ENCODE results near the gene GRIK2. TPM values are rescaled to one million over a fixed set of nuclear protein-coding genes. Genes with fewer than 3 reads are reported as not detected.

GRIK2 gene
- total RNA-seq, 1 donor from 2014 or later, result 2.5 TPM

- no peaks in the 10 kb centered on the region for H4K20me1 ChIP-seq (ENCODE audit: insufficient read depth, low read length)
- Mint-ChIP-seq H3K27me3 (ENCODE audit: low read depth, unreplicated experiment) (no peaks in the 10 kb centered on the region), H3K27ac (ENCODE audit: unreplicated experiment) (no peak overlapping the region), H3K36me3 (ENCODE audit: low read depth, unreplicated experiment) (no peaks in the 10 kb centered on the region), H3K4me1 (ENCODE audit: low read depth, unreplicated experiment) (no peaks in the 10 kb centered on the region), H3K4me3 (ENCODE audit: unreplicated experiment) (no peak overlapping the region), H3K9me3 (ENCODE audit: unreplicated experiment) (no peaks in the 10 kb centered on the region)
- no peak overlapping the region for H3K27ac ChIP-seq (ENCODE audit: low read depth, low read length)
- TF ChIP-seq CTCF (IDR thresholded peaks at IDR 0.05; ENCODE audit: insufficient read depth, low read depth, low read length) (no peak), EZH2 (IDR thresholded peaks at IDR 0.05; ENCODE audit: insufficient read depth, low read length) (no peak)
- no peaks in the 10 kb centered on the region for H3K4me1 ChIP-seq (ENCODE audit: insufficient read depth, low read length)
- H3K4me2 ChIP-seq (ENCODE audit: low read length), result no peak overlapping the region
- no peaks in the 10 kb centered on the region for H3K36me3 ChIP-seq (ENCODE audit: insufficient read depth, low read length)
- no peaks in the 10 kb centered on the region for H3K79me2 ChIP-seq (ENCODE audit: insufficient read depth, low read length)
- H3K4me3 ChIP-seq (ENCODE audit: insufficient read depth, low read depth, low read length), result no peak overlapping the region
- no peak overlapping the region for H3K9ac ChIP-seq (ENCODE audit: low read length)
- H3K9me3 ChIP-seq (ENCODE audit: insufficient read depth, low read depth, low read length), result no peaks in the 10 kb centered on the region
- no peaks in the 10 kb centered on the region for H3K27me3 ChIP-seq (ENCODE audit: insufficient read depth, low read length)
- no peak for FAIRE-seq
- H2AFZ ChIP-seq (ENCODE audit: low read depth, low read length), result no peak overlapping the region
- no peak for DNase-seq (ENCODE audit: low read depth)
Observed at GRCh38 chr6:101434601-101435000, 41.1 kb downstream of the GRIK2 start.

- Mint-ChIP-seq H3K9me3 (ENCODE audit: unreplicated experiment) (no peaks in the 10 kb centered on the region), H3K4me1 (ENCODE audit: low read depth, unreplicated experiment) (no peaks in the 10 kb centered on the region), H3K27me3 (ENCODE audit: low read depth, unreplicated experiment) (no peaks in the 10 kb centered on the region), H3K36me3 (ENCODE audit: low read depth, unreplicated experiment) (no peaks in the 10 kb centered on the region), H3K4me3 (ENCODE audit: unreplicated experiment) (no peak overlapping the region), H3K27ac (ENCODE audit: unreplicated experiment) (no peak overlapping the region)
- TF ChIP-seq EZH2 (IDR thresholded peaks at IDR 0.05; ENCODE audit: insufficient read depth, low read length) (no peak), CTCF (IDR thresholded peaks at IDR 0.05; ENCODE audit: insufficient read depth, low read depth, low read length) (no peak)
- H3K27ac ChIP-seq (ENCODE audit: low read depth, low read length), result no peak overlapping the region
- no peak overlapping the region for H3K4me3 ChIP-seq (ENCODE audit: insufficient read depth, low read depth, low read length)
- H4K20me1 ChIP-seq (ENCODE audit: insufficient read depth, low read length), result no peaks in the 10 kb centered on the region
- H3K4me1 ChIP-seq (ENCODE audit: insufficient read depth, low read length), result no peaks in the 10 kb centered on the region
- no peaks in the 10 kb centered on the region for H3K79me2 ChIP-seq (ENCODE audit: insufficient read depth, low read length)
- H2AFZ ChIP-seq (ENCODE audit: low read depth, low read length), result no peak overlapping the region
- H3K36me3 ChIP-seq (ENCODE audit: insufficient read depth, low read length), result no peaks in the 10 kb centered on the region
- no peak for DNase-seq (ENCODE audit: low read depth)
- H3K4me2 ChIP-seq (ENCODE audit: low read length), result no peak overlapping the region
- no peak for FAIRE-seq
- no peak overlapping the region for H3K9ac ChIP-seq (ENCODE audit: low read length)
- no peaks in the 10 kb centered on the region for H3K9me3 ChIP-seq (ENCODE audit: insufficient read depth, low read depth, low read length)
- H3K27me3 ChIP-seq (ENCODE audit: insufficient read depth, low read length), result no peaks in the 10 kb centered on the region
Observed at GRCh38 chr6:101435038-101435437, 41.5 kb downstream of the GRIK2 start.

GRCh38 chr6:101439790-101440189, 46.3 kb downstream of the GRIK2 start:
- H3K9ac ChIP-seq (ENCODE audit: low read length), result no peak overlapping the region
- FAIRE-seq, result no peak
- no peaks in the 10 kb centered on the region for H4K20me1 ChIP-seq (ENCODE audit: insufficient read depth, low read length)
- DNase-seq (ENCODE audit: low read depth), result peak; percentile 18
- H3K4me2 ChIP-seq (ENCODE audit: low read length), result no peak overlapping the region
- no peaks in the 10 kb centered on the region for H3K27me3 Mint-ChIP-seq (ENCODE audit: low read depth, unreplicated experiment)
- no peak overlapping the region for H3K4me3 Mint-ChIP-seq (ENCODE audit: unreplicated experiment)
- no peaks in the 10 kb centered on the region for H3K4me1 Mint-ChIP-seq (ENCODE audit: low read depth, unreplicated experiment)
- H3K36me3 Mint-ChIP-seq (ENCODE audit: low read depth, unreplicated experiment), result no peaks in the 10 kb centered on the region
- no peak overlapping the region for H3K27ac ChIP-seq (ENCODE audit: low read depth, low read length)
- H3K27ac Mint-ChIP-seq (ENCODE audit: unreplicated experiment), result no peak overlapping the region
- H3K4me3 ChIP-seq (ENCODE audit: insufficient read depth, low read depth, low read length), result no peak overlapping the region
- no peaks in the 10 kb centered on the region for H3K27me3 ChIP-seq (ENCODE audit: insufficient read depth, low read length)
- no peaks in the 10 kb centered on the region for H3K79me2 ChIP-seq (ENCODE audit: insufficient read depth, low read length)
- TF ChIP-seq EZH2 (IDR thresholded peaks at IDR 0.05; ENCODE audit: insufficient read depth, low read length), result no peak
- no peak for TF ChIP-seq CTCF (IDR thresholded peaks at IDR 0.05; ENCODE audit: insufficient read depth, low read depth, low read length)
- H3K9me3 Mint-ChIP-seq (ENCODE audit: unreplicated experiment), result no peaks in the 10 kb centered on the region
- H3K9me3 ChIP-seq (ENCODE audit: insufficient read depth, low read depth, low read length), result no peaks in the 10 kb centered on the region
- H3K4me1 ChIP-seq (ENCODE audit: insufficient read depth, low read length), result no peaks in the 10 kb centered on the region
- no peak overlapping the region for H2AFZ ChIP-seq (ENCODE audit: low read depth, low read length)
- no peaks in the 10 kb centered on the region for H3K36me3 ChIP-seq (ENCODE audit: insufficient read depth, low read length)
